ENCODE data around the gene CEACAM3. TPM values are rescaled to one million over a fixed set of nuclear protein-coding genes. Genes with fewer than 3 reads are reported as not detected.

Gene CEACAM3
- total RNA-seq, 1 donor, result not detected

DNA sequence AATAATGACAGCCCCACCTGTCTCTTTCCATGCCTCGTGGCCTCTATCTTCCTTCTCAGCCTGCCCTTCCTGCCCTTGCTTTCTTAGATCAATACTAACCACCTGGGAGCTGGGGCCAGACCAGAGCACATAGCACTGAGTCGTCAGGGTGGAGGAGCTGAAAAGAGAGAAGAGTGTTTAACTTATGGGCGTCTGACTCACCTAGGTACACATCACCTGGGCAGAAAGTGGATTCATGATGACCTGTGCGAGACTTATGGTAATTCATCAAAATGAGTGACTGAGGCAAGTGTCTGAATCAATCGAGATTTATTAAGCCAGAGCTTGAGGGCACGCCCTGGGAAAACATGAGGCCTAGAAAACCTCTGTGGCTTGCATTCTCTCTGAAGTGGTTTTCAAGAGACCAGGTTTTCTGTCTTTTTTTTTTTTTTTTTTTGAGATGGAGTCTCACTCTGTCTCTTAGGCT lies 21.8 kb upstream of the CEACAM3 start:
- Histone ChIP-seq H4K20me1 (ENCODE audit: insufficient read depth, low read length) (no peaks in the 10 kb centered on the region), H3K27me3 (ENCODE audit: insufficient read depth, low read length) (peaks cover 18% of the 10 kb centered on the region), H3K79me2 (ENCODE audit: insufficient read depth, low read length) (no peaks in the 10 kb centered on the region), H3K4me1 (ENCODE audit: insufficient read depth, low read length) (no peaks in the 10 kb centered on the region), H2AFZ (ENCODE audit: low read length) (no peak overlapping the region), H3K4me2 (ENCODE audit: insufficient read depth, low read length) (no peak overlapping the region), H3K9me3 (ENCODE audit: low read depth, low read length) (no peaks in the 10 kb centered on the region), H3K27ac (ENCODE audit: low read depth, low read length) (no peak overlapping the region), H3K36me3 (ENCODE audit: insufficient read depth, low read length) (no peaks in the 10 kb centered on the region), H3K4me3 (ENCODE audit: insufficient read depth, low read length) (no peak overlapping the region)
- DNase-seq (ENCODE audit: insufficient read length, low spot score, missing footprints), result no peak
- TF ChIP-seq, protein P1, sequence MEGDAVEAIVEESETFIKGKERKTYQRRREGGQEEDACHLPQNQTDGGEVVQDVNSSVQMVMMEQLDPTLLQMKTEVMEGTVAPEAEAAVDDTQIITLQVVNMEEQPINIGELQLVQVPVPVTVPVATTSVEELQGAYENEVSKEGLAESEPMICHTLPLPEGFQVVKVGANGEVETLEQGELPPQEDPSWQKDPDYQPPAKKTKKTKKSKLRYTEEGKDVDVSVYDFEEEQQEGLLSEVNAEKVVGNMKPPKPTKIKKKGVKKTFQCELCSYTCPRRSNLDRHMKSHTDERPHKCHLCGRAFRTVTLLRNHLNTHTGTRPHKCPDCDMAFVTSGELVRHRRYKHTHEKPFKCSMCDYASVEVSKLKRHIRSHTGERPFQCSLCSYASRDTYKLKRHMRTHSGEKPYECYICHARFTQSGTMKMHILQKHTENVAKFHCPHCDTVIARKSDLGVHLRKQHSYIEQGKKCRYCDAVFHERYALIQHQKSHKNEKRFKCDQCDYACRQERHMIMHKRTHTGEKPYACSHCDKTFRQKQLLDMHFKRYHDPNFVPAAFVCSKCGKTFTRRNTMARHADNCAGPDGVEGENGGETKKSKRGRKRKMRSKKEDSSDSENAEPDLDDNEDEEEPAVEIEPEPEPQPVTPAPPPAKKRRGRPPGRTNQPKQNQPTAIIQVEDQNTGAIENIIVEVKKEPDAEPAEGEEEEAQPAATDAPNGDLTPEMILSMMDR (IDR thresholded peaks at IDR 0.05; ENCODE audit: extremely low read depth, low read depth, low read length), result no peak

DNA sequence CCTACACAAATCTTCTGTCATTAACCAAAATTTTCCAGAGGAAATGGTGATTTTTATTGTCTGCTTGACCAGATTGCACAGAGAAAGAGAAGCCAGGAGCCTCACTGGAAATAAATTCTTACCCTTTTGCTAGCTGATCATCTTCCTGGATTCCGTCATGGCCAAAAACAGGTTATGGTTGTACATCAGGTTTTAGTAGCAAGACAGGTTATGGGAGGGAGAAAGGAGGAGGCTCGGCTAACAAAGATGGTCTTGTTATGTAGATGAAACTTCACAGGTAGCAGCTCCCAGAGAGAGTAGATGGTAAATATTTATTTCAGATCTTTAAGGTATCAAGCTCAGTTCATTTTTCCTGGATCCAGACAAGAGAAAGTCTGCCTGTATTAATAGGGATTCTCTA lies 19.7 kb upstream of the CEACAM3 start:
- H3K36me3 ChIP-seq (ENCODE audit: insufficient read depth, low read length), result no peaks in the 10 kb centered on the region
- no peak overlapping the region for H3K4me2 ChIP-seq (ENCODE audit: insufficient read depth, low read length)
- H4K20me1 ChIP-seq (ENCODE audit: insufficient read depth, low read length), result no peaks in the 10 kb centered on the region
- no peak for DNase-seq (ENCODE audit: insufficient read length, low spot score, missing footprints)
- H3K9me3 ChIP-seq (ENCODE audit: low read depth, low read length), result no peaks in the 10 kb centered on the region
- H3K27me3 ChIP-seq (ENCODE audit: insufficient read depth, low read length), result peaks cover 14% of the 10 kb centered on the region
- TF ChIP-seq, protein P1 (IDR thresholded peaks at IDR 0.05; ENCODE audit: extremely low read depth, low read depth, low read length), result no peak
- H3K4me1 ChIP-seq (ENCODE audit: insufficient read depth, low read length), result no peaks in the 10 kb centered on the region
- no peak overlapping the region for H3K27ac ChIP-seq (ENCODE audit: low read depth, low read length)
- H2AFZ ChIP-seq (ENCODE audit: low read length), result no peak overlapping the region
- no peak overlapping the region for H3K4me3 ChIP-seq (ENCODE audit: insufficient read depth, low read length)
- H3K79me2 ChIP-seq (ENCODE audit: insufficient read depth, low read length), result no peaks in the 10 kb centered on the region

DNA sequence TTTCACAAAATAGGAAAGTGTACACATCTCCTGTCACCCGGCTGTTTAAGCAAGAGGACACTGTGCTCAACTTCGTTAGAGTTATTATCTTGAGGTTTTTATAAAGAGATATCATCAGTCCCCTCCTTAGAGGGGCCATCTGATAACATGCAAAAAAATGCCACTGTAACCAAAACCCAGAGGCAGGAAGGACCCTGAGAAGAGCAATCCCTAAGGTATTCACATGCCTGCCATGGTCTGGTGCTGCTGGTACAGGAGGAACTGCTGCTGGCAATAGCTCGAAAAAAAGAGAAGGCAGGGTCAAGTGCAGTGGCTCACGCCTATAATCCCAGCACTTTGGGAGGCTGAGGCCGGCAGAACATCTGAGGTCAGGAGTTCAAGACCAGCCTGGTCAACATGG lies 12.8 kb upstream of the CEACAM3 start:
- Histone ChIP-seq H3K79me2 (ENCODE audit: insufficient read depth, low read length) (no peaks in the 10 kb centered on the region), H4K20me1 (ENCODE audit: insufficient read depth, low read length) (no peaks in the 10 kb centered on the region), H3K36me3 (ENCODE audit: insufficient read depth, low read length) (no peaks in the 10 kb centered on the region), H3K27ac (ENCODE audit: low read depth, low read length) (no peak overlapping the region), H3K9me3 (ENCODE audit: low read depth, low read length) (no peaks in the 10 kb centered on the region), H3K4me2 (ENCODE audit: insufficient read depth, low read length) (no peak overlapping the region), H3K27me3 (ENCODE audit: insufficient read depth, low read length) (peaks cover 21% of the 10 kb centered on the region), H3K4me3 (ENCODE audit: insufficient read depth, low read length) (no peak overlapping the region), H2AFZ (ENCODE audit: low read length) (no peak overlapping the region), H3K4me1 (ENCODE audit: insufficient read depth, low read length) (no peaks in the 10 kb centered on the region)
- DNase-seq (ENCODE audit: insufficient read length, low spot score, missing footprints), result no peak
- TF ChIP-seq, protein P1 (IDR thresholded peaks at IDR 0.05; ENCODE audit: extremely low read depth, low read depth, low read length), result no peak

DNA sequence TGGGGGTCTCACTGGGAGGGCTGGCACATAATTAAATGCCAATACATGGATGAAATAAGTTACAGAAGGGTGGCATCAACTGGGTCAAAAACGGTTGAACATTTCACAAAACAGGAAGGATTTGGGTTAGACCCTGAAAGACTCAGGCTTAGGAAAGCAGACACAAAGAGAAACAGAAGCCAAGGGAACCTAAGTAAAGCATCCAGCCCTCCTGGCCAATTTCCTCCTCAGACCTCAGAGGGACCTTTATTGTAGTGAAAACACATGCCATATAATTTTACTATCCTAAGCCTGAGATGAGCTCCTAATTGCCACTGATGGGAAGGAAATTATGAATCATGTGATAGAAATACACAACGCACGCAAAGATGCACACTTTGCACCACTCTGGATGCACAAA lies 12.1 kb upstream of the CEACAM3 start:
- TF ChIP-seq, protein P1 (IDR thresholded peaks at IDR 0.05; ENCODE audit: extremely low read depth, low read depth, low read length), result no peak
- H2AFZ ChIP-seq (ENCODE audit: low read length), result no peak overlapping the region
- H3K4me2 ChIP-seq (ENCODE audit: insufficient read depth, low read length), result no peak overlapping the region
- H3K27me3 ChIP-seq (ENCODE audit: insufficient read depth, low read length), result peaks cover 21% of the 10 kb centered on the region
- no peaks in the 10 kb centered on the region for H3K36me3 ChIP-seq (ENCODE audit: insufficient read depth, low read length)
- no peaks in the 10 kb centered on the region for H3K4me1 ChIP-seq (ENCODE audit: insufficient read depth, low read length)
- no peaks in the 10 kb centered on the region for H3K9me3 ChIP-seq (ENCODE audit: low read depth, low read length)
- no peak overlapping the region for H3K4me3 ChIP-seq (ENCODE audit: insufficient read depth, low read length)
- no peak overlapping the region for H3K27ac ChIP-seq (ENCODE audit: low read depth, low read length)
- no peaks in the 10 kb centered on the region for H4K20me1 ChIP-seq (ENCODE audit: insufficient read depth, low read length)
- no peaks in the 10 kb centered on the region for H3K79me2 ChIP-seq (ENCODE audit: insufficient read depth, low read length)
- no peak for DNase-seq (ENCODE audit: insufficient read length, low spot score, missing footprints)

Measured in osteoblast (primary cell).